AG08395 (cell line): ENCODE results near the gene B3GAT1.

Experiments used
- DNase-seq: peaks from one replicate; pipeline ENCODE4 v3.0.0; 2012; ENCODE audit warnings: mixed read lengths, low spot score

Gene B3GAT1

GRCh38 chr11:134371436-134372185 lies 40.4 kb downstream of the B3GAT1 start:
- DNase-seq: no peak

- no peak for DNase-seq
These were observed 41.3 kb downstream of the B3GAT1 start for GRCh38 chr11:134370526-134371435.

GRCh38 chr11:134369656-134370525 lies 42.2 kb downstream of the B3GAT1 start:
- no peak for DNase-seq

GRCh38 chr11:134367781-134368180 lies 44.3 kb downstream of the B3GAT1 start:
- DNase-seq: no peak

GRCh38 chr11:134366254-134366653 lies 45.8 kb downstream of the B3GAT1 start:
- DNase-seq: no peak

GRCh38 chr11:134365011-134365925 lies 46.8 kb downstream of the B3GAT1 start:
- no peak for DNase-seq

- DNase-seq: no peak
These were observed 47.8 kb downstream of the B3GAT1 start for GRCh38 chr11:134364261-134364660.

GRCh38 chr11:134363592-134363991 lies 48.5 kb downstream of the B3GAT1 start:
- no peak for DNase-seq

- no peak for DNase-seq
These were observed 48.9 kb downstream of the B3GAT1 start for GRCh38 chr11:134363161-134363560.

- no peak for DNase-seq
These were observed 49.7 kb downstream of the B3GAT1 start for GRCh38 chr11:134362192-134362901.

- no peak for DNase-seq
These were observed 50.4 kb downstream of the B3GAT1 start for GRCh38 chr11:134361661-134362060.

- peak; percentile 69 for DNase-seq
These were observed 51.8 kb downstream of the B3GAT1 start for GRCh38 chr11:134360050-134360835.

- no peak for DNase-seq
These were observed 52.4 kb downstream of the B3GAT1 start for GRCh38 chr11:134359646-134360045.

GRCh38 chr11:134358856-134359490 lies 53.1 kb downstream of the B3GAT1 start:
- DNase-seq: no peak

- no peak for DNase-seq
These were observed 53.7 kb downstream of the B3GAT1 start for GRCh38 chr11:134358165-134358855.

- DNase-seq: no peak
These were observed 54.5 kb downstream of the B3GAT1 start for GRCh38 chr11:134357545-134357839.

GRCh38 chr11:134356656-134357544 lies 55.1 kb downstream of the B3GAT1 start:
- no peak for DNase-seq

GRCh38 chr11:134355656-134356055 lies 56.4 kb downstream of the B3GAT1 start:
- DNase-seq: no peak
